SKM-1 (cell line): Measurements from ENCODE around the gene ZNF579.

Experiments used
- DNase-seq: peaks from one replicate; lab custom pipeline; 2025; ENCODE audit not compliant: unreplicated experiment; lab: John Stamatoyannopoulos, UW

Gene ZNF579

GRCh38 chr19:55580628-55581144 is at the start of gene ZNF579:
Gene ZNF579 (minus strand): TSS chr19:55580848. CDS start chr19:55579639, 1,209 bp downstream.
- peak; percentile 8 for DNase-seq

- DNase-seq, result no peak
These were observed 45.7 kb upstream of the ZNF579 start for GRCh38 chr19:55626350-55626749.

GRCh38 chr19:55625004-55625326 is 44.3 kb upstream of the ZNF579 start:
- no peak for DNase-seq

GRCh38 chr19:55624109-55625003 is 43.7 kb upstream of the ZNF579 start, which contains the start of gene ZNF784:
Gene ZNF784 (minus strand): TSS chr19:55624566. CDS start chr19:55624561, 5 bp downstream.
- peak; percentile 37 for DNase-seq

- DNase-seq, result no peak
These were observed 42.9 kb upstream of the ZNF579 start for GRCh38 chr19:55623561-55623960.

- DNase-seq, result no peak
These were observed 42.5 kb upstream of the ZNF579 start for GRCh38 chr19:55623130-55623529.

- DNase-seq, result no peak
These were observed 41.8 kb upstream of the ZNF579 start for GRCh38 chr19:55622242-55622969.

- DNase-seq, result no peak
These were observed 41.1 kb upstream of the ZNF579 start for GRCh38 chr19:55621673-55622231.

GRCh38 chr19:55621205-55621672 is 40.6 kb upstream of the ZNF579 start:
- DNase-seq, result no peak

- peak; percentile 48 for DNase-seq
These were observed 40.0 kb upstream of the ZNF579 start for GRCh38 chr19:55620410-55621204.

- DNase-seq, result no peak
These were observed 38.6 kb upstream of the ZNF579 start for GRCh38 chr19:55619286-55619685.

- no peak for DNase-seq
These were observed 37.8 kb upstream of the ZNF579 start for GRCh38 chr19:55618426-55618825.

- DNase-seq, result no peak
These were observed 36.8 kb upstream of the ZNF579 start for GRCh38 chr19:55617426-55617825.

- DNase-seq, result no peak
These were observed 35.8 kb upstream of the ZNF579 start for GRCh38 chr19:55616395-55616875.

- DNase-seq, result no peak
These were observed 35.1 kb upstream of the ZNF579 start for GRCh38 chr19:55615543-55616394.

GRCh38 chr19:55614711-55615542 is 34.3 kb upstream of the ZNF579 start:
- no peak for DNase-seq

- no peak for DNase-seq
These were observed 33.5 kb upstream of the ZNF579 start for GRCh38 chr19:55613930-55614710.

GRCh38 chr19:55613396-55613795 is 32.7 kb upstream of the ZNF579 start:
- DNase-seq, result no peak
